Measurements from ENCODE around the gene PAQR5. TPM values are rescaled to one million over a fixed set of nuclear protein-coding genes. Genes with fewer than 3 reads are reported as not detected.
"Not testable (repeated sequence)": the region's sequence is repeated elsewhere in the genome, so short reads cannot be mapped to it uniquely, and the experiment has no call there.

The PAQR5 gene, protein sequence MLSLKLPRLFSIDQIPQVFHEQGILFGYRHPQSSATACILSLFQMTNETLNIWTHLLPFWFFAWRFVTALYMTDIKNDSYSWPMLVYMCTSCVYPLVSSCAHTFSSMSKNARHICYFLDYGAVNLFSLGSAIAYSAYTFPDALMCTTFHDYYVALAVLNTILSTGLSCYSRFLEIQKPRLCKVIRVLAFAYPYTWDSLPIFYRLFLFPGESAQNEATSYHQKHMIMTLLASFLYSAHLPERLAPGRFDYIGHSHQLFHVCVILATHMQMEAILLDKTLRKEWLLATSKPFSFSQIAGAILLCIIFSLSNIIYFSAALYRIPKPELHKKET
- polyA plus RNA-seq (ENCODE audit: insufficient read length in 3 of 3) = 10 to 100 TPM; 31.1 to 33.8 (median 33.2) TPM

DNA sequence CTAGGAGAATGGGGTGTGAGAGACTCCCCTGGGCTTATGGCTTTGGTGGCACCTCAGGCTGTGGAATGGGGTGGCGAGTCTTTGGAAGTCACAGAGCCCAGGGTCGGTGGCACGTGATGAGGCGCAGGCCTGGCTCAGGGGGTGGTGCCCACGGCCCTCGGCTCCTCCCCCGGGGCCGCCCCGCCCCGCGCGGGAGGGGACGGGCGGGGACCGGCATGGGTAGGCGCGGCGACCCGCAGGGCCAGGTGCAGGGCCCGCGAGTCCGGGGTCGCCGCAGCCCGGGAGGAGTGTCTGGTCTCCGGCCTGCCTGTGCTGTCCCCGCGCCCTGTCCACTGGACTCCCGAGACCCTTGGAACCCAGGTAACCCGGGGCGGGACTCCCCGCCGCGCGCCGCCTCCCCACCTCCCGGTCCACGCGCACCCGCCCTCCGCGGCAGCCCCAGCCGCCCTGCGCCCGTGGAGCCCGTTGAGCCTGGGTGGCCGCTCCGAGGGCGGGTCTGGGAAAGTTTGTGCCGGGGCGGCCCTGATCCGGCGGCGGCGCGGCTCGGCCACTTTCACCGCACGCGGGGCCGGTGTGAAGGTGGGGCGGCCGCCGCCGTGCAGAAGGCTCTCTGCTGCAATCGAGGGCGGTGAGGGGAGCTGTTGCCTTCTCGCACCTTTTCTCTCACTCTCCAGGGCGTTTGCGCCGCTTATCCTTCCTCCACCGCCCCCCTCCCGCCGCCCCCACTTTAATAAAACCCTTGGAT lies at the start of gene PAQR5:
Gene PAQR5 (plus strand): TSS at position 216 of the 745 bp plus-strand sequence. CDS start 61,169 bp downstream, outside the sequence.
- no peak for DNase-seq (ENCODE audit: low read depth in 3 of 3, low spot score in 2 of 3)

DNA sequence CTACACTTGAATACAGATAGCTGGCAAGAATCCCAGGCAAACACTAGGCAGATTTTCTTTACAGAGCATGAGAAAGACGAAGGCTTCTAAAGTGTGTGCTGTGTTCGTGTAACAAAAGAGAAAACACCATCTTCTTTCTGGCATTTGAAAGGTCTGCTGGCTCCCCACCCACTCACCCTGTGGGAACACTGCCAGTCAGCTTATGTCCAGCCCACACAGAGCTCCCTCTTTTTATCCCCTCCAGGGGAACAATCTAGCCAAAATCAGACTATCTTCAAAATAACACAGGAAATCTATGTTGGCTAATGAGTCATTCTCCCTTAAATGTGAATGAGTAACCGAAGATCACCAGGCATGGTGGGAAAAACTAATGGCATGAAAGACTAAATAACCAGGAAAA lies 45.6 kb upstream of the PAQR5 start:
- no peak for DNase-seq (ENCODE audit: low read depth in 3 of 3, low spot score in 2 of 3)

DNA sequence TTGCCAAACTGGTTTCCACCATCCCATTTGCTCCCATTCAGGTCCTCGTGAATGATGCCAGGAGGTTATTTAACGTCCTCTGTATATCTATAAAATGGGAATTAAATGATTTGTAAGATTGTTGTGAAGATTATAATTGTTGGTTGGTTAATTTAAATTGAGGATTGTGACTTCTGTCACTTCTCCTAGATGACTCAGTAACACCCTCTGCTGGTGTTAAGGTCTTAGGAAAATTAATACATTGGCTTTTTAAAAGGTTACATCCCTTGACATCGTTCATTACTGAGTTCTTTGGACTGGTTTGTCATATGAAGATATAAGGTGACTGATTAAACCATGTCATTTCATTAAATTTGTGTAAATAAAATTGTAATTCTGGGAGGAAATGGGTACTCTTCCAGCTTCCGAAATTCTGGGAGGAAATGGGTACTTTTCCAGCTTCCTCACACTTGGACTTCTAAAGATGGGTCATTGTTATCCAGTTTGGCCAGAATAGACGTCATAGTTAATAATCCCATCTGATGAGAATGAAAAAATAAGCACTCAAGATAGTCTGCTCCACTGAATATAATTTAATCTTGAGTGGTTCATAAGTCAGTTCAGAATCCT lies 33.3 kb upstream of the PAQR5 start:
- no peak for DNase-seq (ENCODE audit: low read depth in 3 of 3, low spot score in 2 of 3)

DNA sequence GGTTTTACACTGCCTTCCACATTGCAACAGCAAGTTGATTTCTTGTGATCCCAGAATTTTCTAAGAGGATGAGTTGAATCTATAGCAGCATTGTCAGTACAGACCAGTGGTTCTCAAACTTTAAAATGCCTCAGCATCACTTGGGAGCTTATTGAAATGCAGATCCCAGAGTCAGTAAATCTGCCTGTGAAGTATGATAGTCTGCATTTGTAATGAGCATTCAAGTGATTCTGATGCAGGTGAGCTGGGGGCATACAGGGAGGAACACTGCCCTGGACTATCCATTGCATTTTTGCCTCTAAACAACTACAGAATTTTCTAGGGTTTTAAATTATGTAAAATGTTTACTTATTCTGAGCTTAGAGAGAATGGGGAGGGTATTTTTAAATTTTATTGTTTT lies 27.5 kb upstream of the PAQR5 start:
- no peak for DNase-seq (ENCODE audit: low read depth in 3 of 3, low spot score in 2 of 3)

DNA sequence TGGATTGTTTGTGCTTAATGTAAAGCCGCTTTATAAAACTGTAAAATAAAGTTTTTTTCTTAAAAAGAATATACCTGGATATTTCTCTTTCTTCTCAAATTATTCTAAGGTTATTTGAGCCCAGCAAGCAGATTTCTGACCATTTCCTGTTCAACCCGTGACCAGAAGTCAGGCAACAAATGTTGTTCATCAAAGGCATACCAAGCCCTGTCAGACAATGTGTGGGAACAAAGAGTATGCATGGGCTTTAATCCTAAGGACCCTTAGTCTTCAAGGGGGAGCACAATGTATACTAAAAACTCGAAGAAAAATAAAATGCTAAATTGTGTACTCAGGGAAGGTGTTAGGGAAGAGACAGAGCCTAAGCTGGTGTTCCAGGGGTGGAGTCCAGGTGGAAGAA lies 26.6 kb upstream of the PAQR5 start:
- no peak for DNase-seq (ENCODE audit: low read depth in 3 of 3, low spot score in 2 of 3)

DNA sequence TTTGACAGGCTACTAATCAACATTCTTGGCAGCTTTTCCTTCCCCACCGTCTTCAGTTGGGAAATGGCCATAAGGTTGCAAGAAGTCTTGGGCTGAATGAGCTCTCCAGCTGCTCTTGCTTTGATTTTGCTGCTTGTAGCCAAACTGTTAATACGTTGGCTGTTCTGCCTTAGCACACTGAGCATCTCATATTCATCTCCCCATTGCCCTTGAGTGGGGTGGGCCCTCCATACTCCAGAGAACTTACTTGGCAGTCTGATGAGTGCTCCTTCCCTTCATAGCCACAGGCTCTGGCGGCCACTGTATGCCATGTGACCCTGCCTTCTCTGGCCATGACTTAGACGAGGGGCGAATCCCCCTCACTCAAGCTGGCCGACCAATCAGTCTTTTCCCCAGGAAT lies 25.8 kb upstream of the PAQR5 start:
- DNase-seq (ENCODE audit: low read depth in 3 of 3, low spot score in 2 of 3) = no peak

DNA sequence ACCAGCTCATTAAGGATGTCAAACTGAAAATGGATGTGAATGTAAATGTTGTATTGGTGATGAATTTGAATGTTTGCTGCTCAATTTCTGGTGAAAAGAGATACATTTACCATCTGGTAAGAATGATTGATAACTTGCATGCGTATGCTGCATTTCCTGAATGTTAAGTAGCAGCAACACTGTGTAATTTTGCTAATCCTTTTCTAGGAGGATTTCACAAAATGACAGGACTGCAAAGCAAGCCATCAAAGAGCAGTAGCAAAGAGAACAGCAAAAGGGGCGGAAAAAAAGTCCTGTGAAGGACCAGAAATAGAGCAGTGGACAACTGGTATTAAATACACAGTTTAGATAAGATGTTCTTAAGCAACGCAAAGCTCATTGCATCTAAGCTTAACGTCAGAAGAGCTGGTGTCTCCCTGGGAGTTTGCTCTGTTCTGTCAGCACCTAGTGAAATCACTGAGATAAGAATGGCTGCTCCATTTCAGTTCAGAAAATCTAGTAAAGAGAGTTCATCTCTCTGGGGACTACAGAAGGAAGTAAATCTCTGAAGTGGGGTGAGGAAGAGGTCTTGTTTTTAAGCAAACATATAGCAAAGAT lies 23.5 kb upstream of the PAQR5 start:
- DNase-seq (ENCODE audit: low read depth in 3 of 3, low spot score in 2 of 3) = no peak

DNA sequence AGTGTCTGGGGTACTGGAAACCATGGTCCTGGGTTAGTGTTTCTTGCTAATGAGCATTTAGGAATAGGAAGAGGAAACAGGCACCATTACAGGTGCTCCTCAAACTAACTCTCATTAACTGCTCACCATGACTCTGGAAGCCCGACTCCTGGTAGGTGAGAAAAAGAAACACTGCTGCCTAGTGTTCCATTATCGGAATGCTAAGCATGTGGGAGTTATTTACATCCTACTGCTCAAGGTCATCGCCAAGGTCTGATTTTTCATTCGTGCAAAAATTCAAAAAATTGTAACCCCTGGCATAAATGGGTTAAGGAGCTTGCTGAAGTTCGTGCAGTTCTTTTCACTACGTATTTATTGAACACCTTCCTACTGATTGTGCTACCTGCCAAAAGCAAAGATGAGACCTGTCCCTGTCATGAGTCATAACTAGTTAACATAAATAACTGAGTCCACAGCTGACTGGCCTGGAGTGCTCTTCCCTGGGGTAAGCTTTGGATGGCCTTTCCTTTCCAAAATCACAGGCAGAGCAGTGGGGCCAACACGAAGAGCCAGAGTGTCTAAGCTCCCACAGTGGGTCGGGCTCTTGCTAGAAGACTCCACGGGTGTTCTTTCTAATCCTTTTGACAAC lies 22.7 kb upstream of the PAQR5 start:
- no peak for DNase-seq (ENCODE audit: low read depth in 3 of 3, low spot score in 2 of 3)

DNA sequence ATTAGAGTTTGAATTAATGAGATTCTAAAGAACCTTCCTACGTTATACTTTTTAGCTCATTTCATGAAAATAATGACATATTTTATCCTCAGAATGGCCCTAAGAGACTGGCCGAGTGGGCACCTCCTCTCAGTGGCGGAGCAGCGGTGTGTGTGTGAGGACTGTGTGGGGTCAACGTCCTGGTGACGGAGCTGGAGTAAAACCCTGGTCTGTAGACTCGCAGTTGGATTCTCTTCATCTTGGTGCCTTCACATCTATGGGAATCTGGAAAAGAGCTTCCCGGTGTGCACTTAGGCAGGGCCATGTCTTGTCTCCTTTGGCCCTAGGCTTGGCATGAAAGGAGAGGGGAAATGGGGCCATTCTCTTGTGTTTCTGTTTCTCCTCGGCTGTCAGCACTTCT lies 21.4 kb upstream of the PAQR5 start:
- DNase-seq (ENCODE audit: low read depth in 3 of 3, low spot score in 2 of 3) = no peak

DNA sequence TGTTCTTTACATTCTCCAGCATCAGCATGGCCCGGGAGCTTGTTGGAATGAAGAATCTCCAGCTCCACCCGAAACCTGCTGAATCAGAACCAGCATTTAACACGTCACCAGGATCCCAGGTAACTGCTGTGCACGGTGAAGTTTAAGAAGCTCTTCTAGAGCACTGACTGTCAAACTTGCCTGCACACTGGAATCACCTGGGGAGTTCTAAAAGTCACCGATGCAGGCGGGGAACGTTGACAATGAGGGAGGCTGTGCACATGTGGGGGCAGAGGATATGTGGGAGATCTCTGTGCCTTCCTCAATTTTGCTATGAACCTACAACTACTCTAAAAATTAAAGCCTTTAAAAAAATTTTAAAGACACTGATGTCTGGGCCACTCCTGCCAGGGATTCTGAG lies 19.1 kb upstream of the PAQR5 start:
- no peak for DNase-seq (ENCODE audit: low read depth in 3 of 3, low spot score in 2 of 3)

DNA sequence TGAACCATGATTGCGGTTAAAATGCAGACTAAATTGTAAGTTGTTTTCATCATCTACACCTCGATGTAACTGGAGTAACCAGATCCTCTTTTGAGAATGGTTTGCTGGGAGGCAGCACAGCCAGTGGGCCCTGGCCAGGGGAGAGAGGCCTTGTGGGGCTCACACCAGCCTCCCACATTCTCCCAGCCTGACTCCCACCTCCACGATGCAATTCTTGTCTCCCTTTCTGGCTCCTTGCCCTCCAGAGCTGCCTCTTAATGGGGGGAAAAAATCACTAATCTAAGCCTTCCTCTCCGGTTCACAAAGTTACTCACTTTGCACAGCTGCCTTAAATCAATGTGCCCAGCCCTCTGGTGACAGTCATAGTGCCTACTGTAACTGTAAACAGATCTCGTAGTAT lies 17.9 kb upstream of the PAQR5 start:
- DNase-seq (ENCODE audit: low read depth in 3 of 3, low spot score in 2 of 3) = no peak

DNA sequence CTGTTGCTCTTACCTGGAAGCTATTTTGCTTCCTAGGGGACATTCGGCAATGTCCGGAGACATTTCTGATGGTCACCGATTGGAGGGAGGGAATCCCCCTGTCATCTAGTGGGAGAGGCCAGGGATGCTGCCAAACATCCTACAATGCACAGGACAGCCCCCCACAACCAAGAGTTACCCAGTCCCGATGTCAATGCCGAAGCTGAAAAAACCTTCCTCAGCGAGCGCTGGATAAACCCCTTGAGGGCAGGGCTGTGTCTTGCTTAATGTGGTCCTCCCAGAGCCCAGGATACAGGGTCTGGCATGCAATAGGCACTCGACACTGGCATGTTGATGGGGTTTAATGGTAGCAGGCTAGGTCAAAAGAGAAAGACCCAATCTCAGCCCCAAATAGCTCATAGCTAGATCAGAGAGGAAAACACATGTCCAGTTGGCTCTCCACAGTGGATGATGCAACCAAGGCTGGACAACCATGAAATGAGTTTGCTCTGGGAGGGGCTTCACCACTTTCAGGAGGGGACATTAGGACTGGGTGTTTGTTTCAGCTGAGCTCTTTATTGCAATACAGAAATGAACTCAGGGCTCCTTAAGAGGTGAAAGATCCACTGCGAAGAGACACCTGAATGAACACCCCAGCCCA lies 16.5 kb upstream of the PAQR5 start:
- DNase-seq (ENCODE audit: low read depth in 3 of 3, low spot score in 2 of 3) = no peak

DNA sequence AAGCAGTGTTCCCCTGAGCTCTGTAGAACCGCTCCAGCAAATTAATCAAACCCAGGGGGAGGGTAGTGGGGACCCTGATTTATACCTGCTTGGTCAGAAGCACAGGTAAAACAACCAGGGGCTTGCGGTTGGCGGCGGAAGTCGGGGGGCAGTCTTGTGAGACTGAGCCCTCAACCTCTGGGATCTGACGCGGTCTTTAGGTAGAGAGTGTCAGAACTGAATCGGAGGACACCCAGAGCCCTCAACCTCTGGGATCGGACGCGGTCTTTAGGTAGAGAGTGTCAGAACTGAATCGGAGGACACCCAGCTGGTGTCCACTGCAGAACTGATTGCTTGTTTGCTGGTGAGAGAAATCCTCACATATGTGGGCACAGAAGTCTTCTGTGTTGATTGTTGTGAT lies 12.9 kb upstream of the PAQR5 start:
- no peak for DNase-seq (ENCODE audit: low read depth in 3 of 3, low spot score in 2 of 3)

DNA sequence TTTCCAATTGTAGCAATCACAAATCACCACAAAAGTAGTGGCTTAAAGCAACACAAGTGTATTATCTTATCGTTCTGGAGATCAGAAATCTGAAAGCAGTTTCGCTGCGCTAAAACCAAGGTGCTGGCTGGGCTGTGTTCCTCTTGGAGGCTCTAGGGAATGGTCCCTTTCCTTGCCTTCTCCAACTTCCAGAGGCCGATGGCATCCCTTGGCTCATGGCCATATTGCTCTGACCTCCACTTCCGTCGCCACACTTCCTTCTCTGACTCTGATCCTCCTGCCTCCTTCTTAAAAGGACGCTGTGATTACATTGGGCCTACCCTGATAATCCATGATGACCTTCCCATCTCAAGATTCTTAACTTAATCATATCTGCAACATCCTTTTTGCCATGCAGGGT lies 10.7 kb upstream of the PAQR5 start:
- no peak for DNase-seq (ENCODE audit: low read depth in 3 of 3, low spot score in 2 of 3)

DNA sequence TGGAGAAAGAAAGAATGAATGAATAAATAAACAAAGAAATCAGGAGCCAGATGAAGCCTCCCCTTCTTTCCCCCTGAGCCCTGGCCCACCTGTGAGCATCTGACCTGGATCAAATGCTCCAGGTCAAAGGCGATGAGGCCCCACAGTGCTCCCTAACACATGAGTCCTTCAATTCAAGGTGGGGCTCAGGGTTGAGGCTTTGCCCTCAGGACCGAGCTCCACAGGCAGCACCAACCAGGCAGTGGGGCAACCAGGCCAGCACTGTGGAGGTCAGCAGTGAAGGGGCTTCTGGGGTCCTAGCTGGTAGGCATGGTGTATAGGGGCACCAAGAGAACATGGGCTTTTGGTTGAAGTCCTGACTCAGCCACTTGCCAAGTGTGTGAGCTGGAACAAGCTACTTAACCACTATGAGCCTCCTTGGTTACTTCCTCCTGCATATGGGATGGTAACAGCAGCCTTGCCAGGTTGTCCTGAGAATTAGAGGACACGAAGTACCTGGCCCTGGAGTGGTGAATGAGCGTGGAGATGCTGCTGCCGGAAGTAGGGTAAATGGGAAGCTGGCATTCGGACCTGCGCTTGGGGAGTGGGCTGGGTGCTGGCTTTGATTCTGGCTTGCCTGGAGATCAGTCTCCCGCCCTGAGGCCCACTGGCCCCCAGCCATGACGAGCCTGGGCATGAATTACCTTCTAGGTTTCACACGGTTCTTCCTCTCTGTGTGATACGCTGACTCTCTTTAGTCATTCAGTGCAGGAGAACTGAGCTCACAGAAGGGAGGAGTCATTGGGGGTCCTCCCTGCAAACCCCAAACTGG lies 10.0 kb upstream of the PAQR5 start:
- no peak for DNase-seq (ENCODE audit: low read depth in 3 of 3, low spot score in 2 of 3)

DNA sequence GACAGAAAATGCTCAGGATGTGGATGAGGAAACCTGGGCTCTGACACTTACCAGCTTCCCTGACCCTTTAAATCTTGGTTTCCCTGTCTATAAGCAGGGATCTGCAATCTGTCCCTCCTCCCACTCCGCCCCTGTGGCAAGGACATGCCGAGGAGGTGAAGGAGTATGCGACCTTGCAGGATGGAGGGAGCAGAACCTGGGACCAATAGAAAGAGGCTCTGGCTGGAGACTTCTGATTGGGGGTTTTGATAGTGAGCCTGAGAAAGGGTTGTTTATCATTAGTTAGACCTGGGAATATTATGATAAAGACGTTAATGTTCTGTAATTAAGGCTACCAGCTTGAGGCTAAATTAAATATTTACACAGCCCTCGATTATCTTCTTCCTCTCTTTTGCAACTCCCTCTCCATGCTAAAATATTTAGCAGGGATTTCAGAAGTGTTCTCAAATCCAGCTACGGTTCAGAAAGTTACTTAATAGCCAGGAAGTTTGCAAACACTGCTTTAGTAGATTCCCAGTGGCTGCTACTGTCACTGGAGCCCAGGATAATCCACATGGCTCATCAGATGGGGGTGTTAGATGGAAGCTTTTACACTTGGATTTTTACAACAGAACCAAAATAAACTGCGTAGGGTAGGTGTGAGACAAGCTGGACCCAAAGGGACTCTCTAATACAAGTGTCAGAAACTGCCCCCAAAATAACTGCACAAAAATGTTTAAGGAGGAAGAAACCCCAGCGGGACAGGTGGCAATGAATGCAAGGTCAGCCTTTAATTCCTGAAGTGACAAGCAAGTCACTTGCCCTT lies 9.2 kb upstream of the PAQR5 start:
- DNase-seq (ENCODE audit: low read depth in 3 of 3, low spot score in 2 of 3) = no peak

DNA sequence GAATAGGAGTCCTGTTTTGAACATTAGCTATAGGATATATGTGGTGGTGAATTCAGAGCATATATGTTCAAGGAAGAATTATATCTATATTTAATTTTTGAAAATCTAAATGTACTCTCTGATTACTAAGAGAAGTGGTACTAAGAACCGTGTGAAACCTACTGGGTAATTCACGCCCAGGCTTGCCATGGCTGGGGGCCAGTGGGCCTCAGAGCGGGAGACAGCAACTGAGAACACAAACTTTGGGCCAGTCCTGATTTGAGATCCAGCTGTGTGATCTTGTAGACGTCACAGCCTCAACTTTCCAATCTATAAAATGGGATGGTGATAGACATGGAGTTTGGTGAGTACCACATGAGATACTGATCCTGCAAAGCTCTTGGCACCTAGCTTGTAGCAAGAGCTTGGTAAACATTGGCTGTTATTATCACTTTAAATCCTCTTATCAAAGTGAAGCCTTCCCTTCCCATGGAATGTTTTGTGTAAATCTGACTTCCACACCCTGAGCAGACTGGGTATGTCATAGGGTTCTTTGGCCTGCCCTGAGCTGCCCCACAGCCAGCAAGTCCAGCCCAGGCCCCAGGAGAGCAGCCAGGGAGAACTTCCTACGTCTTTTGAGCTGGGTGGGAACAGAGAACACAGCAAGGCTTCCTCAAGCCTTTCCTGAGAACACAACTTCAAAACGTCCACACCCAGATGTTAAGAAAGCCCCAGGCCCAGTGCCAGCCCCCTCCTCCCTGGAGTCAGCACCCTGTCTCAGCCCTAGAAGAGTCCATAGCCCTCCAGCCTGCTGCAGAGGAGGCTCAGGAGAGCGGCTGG lies 8.2 kb upstream of the PAQR5 start:
- DNase-seq (ENCODE audit: low read depth in 3 of 3, low spot score in 2 of 3) = no peak

DNA sequence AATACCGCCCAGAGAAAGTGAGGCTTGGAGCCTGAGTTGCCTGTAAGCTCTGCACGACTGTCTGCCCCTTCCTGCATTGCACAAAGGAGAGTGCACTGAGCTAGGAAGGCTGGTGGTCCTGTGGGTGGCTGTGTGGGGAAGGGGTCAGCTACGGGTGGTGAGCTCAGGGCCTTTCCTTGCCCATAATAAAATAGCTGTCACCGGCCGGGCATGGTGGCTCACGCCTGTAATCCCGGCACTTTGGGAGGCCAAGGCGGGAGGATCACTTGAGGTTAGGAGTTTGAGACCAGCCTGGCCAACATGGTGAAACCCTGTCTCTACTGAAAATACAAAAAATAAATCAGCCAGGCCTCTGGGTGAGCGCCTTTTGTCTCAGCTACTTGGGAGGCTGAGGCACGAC lies 7.1 kb upstream of the PAQR5 start:
- DNase-seq (ENCODE audit: low read depth in 3 of 3, low spot score in 2 of 3) = not testable (repeated sequence)
